Central memory CD4-positive, alpha-beta T cell (primary cell): Measurements from ENCODE around the gene ASTN2.

Experiments
- DNase-seq: peaks from one replicate; pipeline ENCODE4 v3.0.0; 2022

The ASTN2 gene

DNA sequence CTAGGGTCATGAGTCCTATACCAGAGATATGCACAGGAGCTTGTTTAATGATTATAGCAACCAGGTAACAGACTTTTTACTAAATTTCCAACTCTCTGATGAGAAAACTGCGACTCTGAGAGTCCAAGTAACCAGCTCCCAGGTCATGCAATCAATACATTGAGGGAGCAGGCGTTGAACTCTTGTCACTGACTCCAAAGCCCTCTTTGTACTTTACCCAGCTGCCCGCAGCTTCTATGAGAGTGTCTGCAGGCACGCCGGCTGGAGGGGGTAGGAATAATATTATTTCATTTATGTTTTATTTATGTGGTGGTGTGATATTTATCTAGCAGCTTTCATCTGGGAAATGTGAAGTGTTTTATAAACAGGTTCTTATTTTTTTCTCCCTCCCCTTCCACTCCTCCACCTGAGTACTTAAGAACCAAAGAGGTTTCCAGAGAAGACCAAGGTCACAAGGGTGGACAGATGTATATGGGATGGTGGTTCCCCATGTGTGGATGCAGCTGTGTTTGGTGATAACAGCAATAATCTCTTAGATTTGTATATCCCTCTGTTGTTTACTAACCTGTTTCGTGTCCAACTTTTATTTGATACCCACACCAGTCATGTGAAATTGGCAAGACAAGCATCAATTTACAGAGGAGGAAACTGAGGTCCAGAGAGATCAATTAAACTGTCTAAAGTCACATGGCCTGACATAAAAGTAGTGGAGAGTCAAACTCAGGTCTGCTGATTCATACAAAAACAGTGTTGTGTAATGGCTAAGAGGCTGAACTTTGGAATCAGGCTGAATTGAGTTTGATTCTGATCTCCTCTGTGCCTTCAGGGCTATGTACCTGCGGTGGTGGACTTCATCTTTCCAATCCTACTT lies 867.9 kb downstream of the ASTN2 start:
- DNase-seq: no peak

DNA sequence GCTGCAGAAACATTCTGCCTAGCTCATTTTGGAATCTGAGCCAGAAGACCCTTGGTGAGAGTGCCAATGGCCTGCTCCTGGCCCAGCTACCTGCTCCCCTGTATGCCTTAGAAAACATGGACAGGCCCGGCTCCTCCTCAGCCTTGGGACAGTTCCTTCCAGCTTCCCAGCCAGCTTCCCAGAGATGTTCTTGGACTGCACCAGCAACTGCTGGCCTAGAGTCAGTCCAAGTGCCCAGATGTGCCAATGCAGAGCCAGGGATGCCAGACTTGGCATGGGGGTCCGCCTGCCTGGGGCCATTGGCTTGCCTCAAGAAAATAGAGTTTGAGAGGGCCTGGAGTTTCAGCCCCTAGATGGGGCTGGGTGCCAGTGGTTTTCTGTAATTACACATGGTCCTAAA lies 870.0 kb downstream of the ASTN2 start:
- DNase-seq: no peak

GRCh38 chr9:116543731-116544400 lies 871.0 kb downstream of the ASTN2 start:
- no peak for DNase-seq

GRCh38 chr9:116541402-116541801 lies 873.5 kb downstream of the ASTN2 start:
- no peak for DNase-seq

DNA sequence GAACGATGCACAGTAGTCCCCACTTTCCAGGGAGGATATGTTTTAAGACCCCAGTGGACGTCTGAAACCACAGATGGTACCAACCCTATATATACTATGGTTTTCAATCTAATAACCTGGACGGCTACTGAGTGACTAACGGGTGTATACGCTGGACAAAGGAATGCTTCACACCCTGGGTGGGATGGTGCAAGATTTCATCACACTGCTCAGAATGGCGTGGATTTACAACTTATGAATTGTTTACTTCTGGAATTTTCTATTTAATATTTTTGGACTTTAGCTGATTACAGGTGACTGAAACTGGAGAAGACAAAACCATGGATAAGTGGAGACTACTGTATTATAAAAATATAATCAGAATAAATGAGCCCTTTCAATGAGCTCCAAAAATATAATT lies 875.3 kb downstream of the ASTN2 start:
- DNase-seq: no peak

- DNase-seq: no peak
These were observed 889.2 kb downstream of the ASTN2 start for GRCh38 chr9:116525611-116526010.

GRCh38 chr9:116524778-116525470 lies 889.9 kb downstream of the ASTN2 start:
- DNase-seq: no peak

DNA sequence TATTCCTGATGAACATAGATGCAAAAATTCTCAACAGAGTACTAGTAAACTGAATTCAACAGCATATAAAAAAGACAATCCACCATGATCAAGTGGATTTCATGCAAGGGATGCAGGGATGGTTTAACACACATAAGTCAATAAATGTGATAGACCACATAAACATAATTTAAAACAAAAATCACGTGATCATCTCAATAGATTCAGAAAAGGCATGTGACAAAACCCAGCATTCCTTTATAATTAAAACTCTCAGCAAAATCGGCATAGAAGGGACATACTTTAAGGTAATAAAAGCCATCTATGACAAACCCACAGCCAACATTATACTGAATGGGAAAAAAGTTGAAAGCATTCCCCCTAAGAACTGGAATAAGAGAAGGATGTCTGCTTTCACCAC lies 894.6 kb downstream of the ASTN2 start:
- no peak for DNase-seq

DNA sequence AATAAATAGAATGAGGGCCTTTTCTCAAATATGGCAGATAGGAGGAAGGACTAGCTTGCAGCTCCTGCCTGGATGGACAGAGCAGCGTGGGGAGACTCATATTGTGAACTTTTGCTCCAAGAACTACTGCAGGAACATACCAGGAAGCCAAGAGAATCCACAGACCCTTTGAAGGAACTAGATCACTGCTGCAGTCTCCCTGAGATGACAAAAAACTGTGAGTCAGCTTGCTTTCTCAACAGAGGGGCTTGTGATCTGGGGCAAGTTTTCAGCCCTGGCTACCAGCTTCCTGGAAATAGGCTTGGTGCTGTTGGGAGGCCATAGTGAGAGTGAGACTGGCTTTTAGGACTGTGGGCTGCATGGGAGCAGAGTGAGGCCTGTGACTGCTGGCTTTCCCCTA lies 898.4 kb downstream of the ASTN2 start:
- DNase-seq: no peak

- no peak for DNase-seq
These were observed 899.3 kb downstream of the ASTN2 start for GRCh38 chr9:116515541-116515940.

GRCh38 chr9:116506685-116507084 lies 908.2 kb downstream of the ASTN2 start:
- no peak for DNase-seq

- no peak for DNase-seq
These were observed 909.9 kb downstream of the ASTN2 start for GRCh38 chr9:116504893-116505480.

GRCh38 chr9:116504081-116504480 lies 910.8 kb downstream of the ASTN2 start:
- DNase-seq: no peak

- no peak for DNase-seq
These were observed 912.1 kb downstream of the ASTN2 start for GRCh38 chr9:116502746-116503145.

GRCh38 chr9:116501871-116502270 lies 913.0 kb downstream of the ASTN2 start:
- no peak for DNase-seq

DNA sequence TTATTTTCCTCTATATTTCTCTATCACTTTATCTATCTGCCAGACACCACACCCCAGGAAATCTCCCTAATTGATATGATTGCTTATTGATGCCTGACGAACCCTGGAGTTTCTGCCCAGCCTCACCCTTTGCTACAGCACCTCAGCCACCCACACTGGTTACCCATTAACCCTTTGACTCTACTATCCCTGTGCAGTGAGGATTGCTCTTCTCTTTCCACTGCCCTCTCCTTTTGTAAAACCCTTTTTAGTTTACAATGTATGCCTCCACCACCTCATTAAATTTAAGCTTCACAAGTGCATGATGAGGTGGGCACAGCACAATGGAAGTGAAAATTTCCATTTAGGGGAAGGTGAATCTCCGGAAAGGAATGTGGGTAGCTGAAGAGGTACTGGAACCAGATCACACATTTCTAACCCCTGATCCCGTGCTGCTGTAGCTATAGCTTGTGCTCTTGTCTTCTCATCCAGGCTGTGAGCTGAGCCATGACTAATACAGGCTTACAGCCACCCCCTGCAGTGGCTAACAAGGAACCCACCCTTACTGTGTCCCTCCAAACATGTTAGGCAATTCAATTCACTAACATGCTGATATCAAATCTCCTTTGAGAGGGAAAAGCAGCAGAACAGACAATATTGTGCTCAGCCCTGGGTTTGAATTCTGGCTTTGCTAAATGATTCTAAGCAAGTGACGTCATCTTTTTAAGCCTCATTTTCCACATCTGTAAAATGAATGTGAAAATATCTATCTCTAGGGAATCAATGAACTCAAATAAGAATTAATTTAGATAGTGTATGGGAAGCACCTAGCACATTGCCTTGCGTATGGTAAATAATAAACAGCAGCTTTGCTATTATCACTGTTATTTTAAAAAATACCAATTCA lies 914.6 kb downstream of the ASTN2 start:
- DNase-seq: no peak

DNA sequence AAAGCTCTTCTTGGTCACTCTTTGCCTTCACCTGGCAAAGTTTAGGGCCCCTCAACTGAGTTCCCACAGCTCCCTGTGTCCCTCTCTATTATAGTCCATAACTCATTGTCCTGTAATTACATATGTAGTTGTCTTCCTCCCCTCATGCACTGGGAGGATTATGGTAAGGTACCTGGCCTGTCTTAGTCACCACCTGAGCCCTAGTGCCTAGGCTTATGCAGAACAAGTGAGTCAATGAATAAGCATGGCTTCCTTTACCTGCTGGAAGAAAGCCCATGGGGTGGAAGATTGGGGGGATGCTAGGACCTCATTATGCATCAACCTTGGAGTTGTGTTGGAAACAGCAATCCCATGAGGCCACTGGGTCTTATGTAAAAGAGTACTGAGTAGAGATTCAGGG lies 915.4 kb downstream of the ASTN2 start:
- no peak for DNase-seq

- DNase-seq: no peak
These were observed 917.6 kb downstream of the ASTN2 start for GRCh38 chr9:116497095-116497890.

DNA sequence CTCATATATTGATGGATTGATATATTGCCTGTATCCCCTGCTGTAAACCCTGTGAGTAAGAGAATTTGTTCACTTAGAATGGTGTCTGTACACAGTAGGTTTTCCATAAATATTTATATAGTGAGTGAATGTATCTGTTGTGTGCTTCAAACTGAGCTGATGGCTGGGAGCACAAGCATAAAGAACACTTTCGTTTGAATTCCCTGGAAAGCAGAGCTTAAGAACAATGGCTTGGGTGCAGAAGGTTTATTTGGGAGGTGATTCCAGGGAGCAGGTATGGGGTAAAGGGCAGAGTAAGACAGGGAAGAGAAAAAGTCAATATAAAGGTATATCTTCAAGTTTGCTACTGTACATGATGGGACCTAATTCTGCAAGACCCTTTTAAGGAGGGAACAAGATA lies 918.7 kb downstream of the ASTN2 start:
- DNase-seq: no peak

DNA sequence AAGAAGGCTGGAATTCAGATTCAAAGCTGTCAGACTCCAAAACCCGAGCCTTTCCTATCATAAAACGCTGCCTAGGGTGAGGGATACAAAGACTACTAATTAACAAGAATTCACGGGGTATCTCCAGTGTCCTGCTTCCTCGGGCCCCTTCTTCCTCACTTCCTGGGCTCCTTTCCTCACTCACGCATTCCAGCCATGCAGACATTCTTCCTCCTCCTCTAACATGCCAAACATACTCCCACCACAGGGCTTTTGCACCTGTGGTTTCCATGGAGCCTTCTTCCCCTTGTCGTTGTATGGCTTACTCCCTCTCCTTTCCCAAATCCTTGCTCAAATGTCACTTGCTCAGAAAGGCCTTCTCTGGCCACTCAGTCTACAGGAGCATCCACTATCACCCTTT lies 919.1 kb downstream of the ASTN2 start:
- no peak for DNase-seq
